ENCODE results near the gene C16orf90. TPM values are rescaled to one million over a fixed set of nuclear protein-coding genes. Genes with fewer than 3 reads are reported as not detected.

The C16orf90 gene, protein sequence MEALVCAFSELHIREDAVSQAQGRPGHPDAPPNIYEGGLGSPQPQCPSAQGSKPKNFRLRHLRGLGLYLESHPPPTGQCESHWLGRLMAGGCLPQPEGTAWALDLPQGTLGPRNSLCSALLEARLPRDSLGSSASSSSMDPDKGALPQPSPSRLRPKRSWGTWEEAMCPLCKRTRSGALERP
- total RNA-seq (2014; rRNA removed) (not detected in 2 replicates), Bru-seq, nascent RNA (not detected), BruChase-seq, experiment 1, labeled RNA remaining after a 6-hour chase (not detected), BruChase-seq, experiment 2, labeled RNA remaining after a 2-hour chase (not detected)
- long read RNA-seq: 0 reads

DNA sequence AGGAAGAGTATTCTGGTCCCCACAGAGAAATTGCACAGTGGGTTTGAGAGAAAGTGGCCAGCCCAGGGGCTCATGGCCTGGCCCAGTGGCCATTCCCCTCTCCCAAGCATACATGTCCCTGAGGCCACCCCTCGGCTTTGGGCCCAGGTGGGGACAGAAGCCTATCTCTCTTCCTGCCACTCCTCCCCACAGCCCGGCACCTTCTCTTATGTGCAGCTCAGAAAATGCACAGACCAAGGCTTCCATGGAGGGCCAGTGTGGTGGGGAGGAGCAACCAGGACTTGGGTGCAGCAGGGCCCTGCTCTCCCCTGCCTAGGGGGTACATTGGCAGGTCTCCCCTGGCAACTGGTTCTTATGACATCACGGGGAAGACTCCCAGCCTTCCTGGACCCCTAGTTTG, at the start of gene C16orf90:
TSS of gene C16orf90 (minus strand) at position 314 of the 400 bp plus-strand sequence. CDS start at position 246, 68 bp downstream.
- TF ChIP-seq EZH2phosphoT487 (IDR thresholded peaks at IDR 0.05; ENCODE audit: borderline replicate concordance, low read length) (no peak), EZH2 (IDR thresholded peaks at IDR 0.05; ENCODE audit: low read length, unreplicated experiment) (no peak)
- TF ChIP-seq, protein P1, sequence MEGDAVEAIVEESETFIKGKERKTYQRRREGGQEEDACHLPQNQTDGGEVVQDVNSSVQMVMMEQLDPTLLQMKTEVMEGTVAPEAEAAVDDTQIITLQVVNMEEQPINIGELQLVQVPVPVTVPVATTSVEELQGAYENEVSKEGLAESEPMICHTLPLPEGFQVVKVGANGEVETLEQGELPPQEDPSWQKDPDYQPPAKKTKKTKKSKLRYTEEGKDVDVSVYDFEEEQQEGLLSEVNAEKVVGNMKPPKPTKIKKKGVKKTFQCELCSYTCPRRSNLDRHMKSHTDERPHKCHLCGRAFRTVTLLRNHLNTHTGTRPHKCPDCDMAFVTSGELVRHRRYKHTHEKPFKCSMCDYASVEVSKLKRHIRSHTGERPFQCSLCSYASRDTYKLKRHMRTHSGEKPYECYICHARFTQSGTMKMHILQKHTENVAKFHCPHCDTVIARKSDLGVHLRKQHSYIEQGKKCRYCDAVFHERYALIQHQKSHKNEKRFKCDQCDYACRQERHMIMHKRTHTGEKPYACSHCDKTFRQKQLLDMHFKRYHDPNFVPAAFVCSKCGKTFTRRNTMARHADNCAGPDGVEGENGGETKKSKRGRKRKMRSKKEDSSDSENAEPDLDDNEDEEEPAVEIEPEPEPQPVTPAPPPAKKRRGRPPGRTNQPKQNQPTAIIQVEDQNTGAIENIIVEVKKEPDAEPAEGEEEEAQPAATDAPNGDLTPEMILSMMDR (conservative IDR thresholded peaks at IDR 0.05; ENCODE audit: low read depth, low read length): no peak
- POLR2A ChIA-PET (ENCODE audit: unreplicated experiment): no interaction called here
- Histone ChIP-seq H3F3A (ENCODE audit: low read length, unreplicated experiment) (no peaks in the 10 kb centered on the region), H3K36me3 (ENCODE audit: low read depth, low read length) (no peaks in the 10 kb centered on the region), H2AFZ (ENCODE audit: low read length) (no peak within 1 kb of the TSS), H3K9ac (ENCODE audit: low read length) (no peak within 1 kb of the TSS), H3K27me3 (ENCODE audit: low read length) (no peaks in the 10 kb centered on the region), H3K27ac (ENCODE audit: low read length) (no peak within 1 kb of the TSS), H3K9me3 (ENCODE audit: low read length) (no peaks in the 10 kb centered on the region), H4K20me1 (ENCODE audit: low read length) (no peaks in the 10 kb centered on the region), H3K4me1 (ENCODE audit: insufficient read depth, low read length) (no peaks in the 10 kb centered on the region), H3K4me2 (ENCODE audit: low read length) (no peak within 1 kb of the TSS), H3K4me3 (ENCODE audit: low read length) (no peak within 1 kb of the TSS), H3K9me2 (replicated peaks; ENCODE audit: low read length) (no peaks in the 10 kb centered on the region), H3K79me2 (ENCODE audit: low read length) (no peaks in the 10 kb centered on the region)
- CTCF ChIA-PET: no interaction called here
- no peak for DNase-seq
- no peak for ATAC-seq
- no TSS peak for BruUV-seq (replicated peaks)
- intact Hi-C loops (cut with micrococcal nuclease): no loop called here

DNA sequence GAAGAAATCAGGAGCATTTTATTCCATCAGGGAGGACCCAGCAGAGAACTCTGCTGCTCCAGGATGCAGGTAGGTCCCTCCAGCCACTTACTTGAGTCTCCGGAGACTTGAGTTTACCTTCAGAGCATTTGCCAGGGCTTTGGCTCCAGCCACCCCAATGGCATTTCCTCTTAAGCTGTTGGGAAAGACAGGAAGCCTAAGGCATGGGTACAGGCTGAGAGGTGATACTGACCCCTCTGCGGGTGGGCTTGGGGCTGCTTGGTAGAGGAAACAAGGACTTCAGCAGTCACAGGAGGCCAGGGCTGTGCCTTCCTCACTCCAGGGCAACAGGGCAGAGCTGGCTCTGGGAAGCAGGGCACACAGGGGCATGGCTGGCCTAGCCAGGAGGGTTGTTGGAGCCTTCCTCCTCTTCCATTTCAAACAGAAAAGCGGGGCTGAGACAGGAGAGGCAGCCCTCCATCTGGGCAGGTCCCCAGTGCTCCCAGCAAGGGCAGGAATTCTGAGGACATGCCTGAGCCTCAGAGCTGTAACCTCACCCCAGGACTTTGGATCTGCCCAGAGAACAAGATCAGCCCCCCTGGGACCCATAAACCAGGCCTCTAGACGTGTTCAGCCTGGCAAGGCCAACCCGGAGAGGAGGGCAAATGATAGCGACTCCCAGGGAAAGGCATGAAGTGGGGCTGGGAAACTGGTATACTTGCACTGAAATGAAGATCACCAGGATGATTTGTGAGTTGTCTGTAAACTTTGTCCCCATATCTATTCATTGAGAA, 47.5 kb upstream of the C16orf90 start:
- no peak overlapping the region for H3K4me2 ChIP-seq (ENCODE audit: low read length)
- no TSS peak for BruUV-seq (replicated peaks)

More for the DNA sequence above, 47.5 kb upstream of the C16orf90 start:
- Histone ChIP-seq H3F3A (ENCODE audit: low read length, unreplicated experiment) (no peaks in the 10 kb centered on the region), H3K9me3 (ENCODE audit: low read length) (no peaks in the 10 kb centered on the region), H3K27me3 (ENCODE audit: low read length) (no peaks in the 10 kb centered on the region), H3K4me3 (ENCODE audit: low read length) (no peak overlapping the region), H4K20me1 (ENCODE audit: low read length) (no peaks in the 10 kb centered on the region), H3K27ac (ENCODE audit: low read length) (no peak overlapping the region), H3K9ac (ENCODE audit: low read length) (no peak overlapping the region), H3K9me2 (replicated peaks; ENCODE audit: low read length) (no peaks in the 10 kb centered on the region), H3K36me3 (ENCODE audit: low read depth, low read length) (no peaks in the 10 kb centered on the region), H3K4me1 (ENCODE audit: insufficient read depth, low read length) (no peaks in the 10 kb centered on the region), H3K79me2 (ENCODE audit: low read length) (no peaks in the 10 kb centered on the region), H2AFZ (ENCODE audit: low read length) (no peak overlapping the region)
- ChIA-PET CTCF (no interaction called here), POLR2A (ENCODE audit: unreplicated experiment) (no interaction called here)
- TF ChIP-seq, protein P1 (conservative IDR thresholded peaks at IDR 0.05; ENCODE audit: low read depth, low read length): no peak
- ATAC-seq: no peak
- intact Hi-C loops (cut with micrococcal nuclease): no loop called here
- DNase-seq: no peak

Measured in PC-3 (cell line).